ENCODE data around the gene APPBP2. TPM values are rescaled to one million over a fixed set of nuclear protein-coding genes. Genes with fewer than 3 reads are reported as not detected.
A peak's percentile ranks its signal among the peaks of the same experiment; 100 is the strongest.

The APPBP2 gene
- total RNA-seq, 1 donor from 2014 or later = 61.3 TPM

GRCh38 chr17:60447375-60447774 is 78.7 kb downstream of the APPBP2 start:
- Mint-ChIP-seq H3K4me1 (ENCODE audit: low read depth) (no peaks in the 10 kb centered on the region), H3K4me3 (ENCODE audit: low read depth) (no peak overlapping the region), H3K36me3 (ENCODE audit: insufficient read depth) (peaks cover 19% of the 10 kb centered on the region), H3K27me3 (no peaks in the 10 kb centered on the region), H3K27ac (no peak overlapping the region), H3K9me3 (ENCODE audit: low read depth) (no peaks in the 10 kb centered on the region)
- no peak for TF ChIP-seq CTCF (IDR thresholded peaks at IDR 0.05; ENCODE audit: unreplicated experiment)
- no peak for DNase-seq (ENCODE audit: low spot score, unreplicated experiment)

GRCh38 chr17:60445144-60445543 is 80.9 kb downstream of the APPBP2 start:
- no peak for DNase-seq (ENCODE audit: low spot score, unreplicated experiment)
- no peaks in the 10 kb centered on the region for H3K9me3 Mint-ChIP-seq (ENCODE audit: low read depth)
- TF ChIP-seq CTCF (IDR thresholded peaks at IDR 0.05; ENCODE audit: unreplicated experiment) = no peak
- no peaks in the 10 kb centered on the region for H3K27me3 Mint-ChIP-seq
- H3K4me1 Mint-ChIP-seq (ENCODE audit: low read depth) = no peaks in the 10 kb centered on the region
- H3K27ac Mint-ChIP-seq = no peak overlapping the region
- no peak overlapping the region for H3K4me3 Mint-ChIP-seq (ENCODE audit: low read depth)
- H3K36me3 Mint-ChIP-seq (ENCODE audit: insufficient read depth) = peaks cover 14% of the 10 kb centered on the region

- H3K27ac Mint-ChIP-seq = no peak overlapping the region
- H3K4me3 Mint-ChIP-seq (ENCODE audit: low read depth) = no peak overlapping the region
- no peaks in the 10 kb centered on the region for H3K4me1 Mint-ChIP-seq (ENCODE audit: low read depth)
- H3K36me3 Mint-ChIP-seq (ENCODE audit: insufficient read depth) = peaks cover 11% of the 10 kb centered on the region
- DNase-seq (ENCODE audit: low spot score, unreplicated experiment) = no peak
- TF ChIP-seq CTCF (IDR thresholded peaks at IDR 0.05; ENCODE audit: unreplicated experiment) = no peak
- H3K9me3 Mint-ChIP-seq (ENCODE audit: low read depth) = no peaks in the 10 kb centered on the region
- H3K27me3 Mint-ChIP-seq = no peaks in the 10 kb centered on the region
Observed at GRCh38 chr17:60443713-60444112, 82.3 kb downstream of the APPBP2 start.

- H3K9me3 Mint-ChIP-seq (ENCODE audit: low read depth) = no peaks in the 10 kb centered on the region
- peak overlapping the region; percentile 49 for H3K27ac Mint-ChIP-seq
- H3K4me1 Mint-ChIP-seq (ENCODE audit: low read depth) = no peaks in the 10 kb centered on the region
- H3K4me3 Mint-ChIP-seq (ENCODE audit: low read depth) = no peak overlapping the region
- TF ChIP-seq CTCF (IDR thresholded peaks at IDR 0.05; ENCODE audit: unreplicated experiment) = no peak
- peaks cover 5% of the 10 kb centered on the region for H3K36me3 Mint-ChIP-seq (ENCODE audit: insufficient read depth)
- H3K27me3 Mint-ChIP-seq = no peaks in the 10 kb centered on the region
- DNase-seq (ENCODE audit: low spot score, unreplicated experiment) = no peak
Observed at GRCh38 chr17:60442271-60443173, 83.5 kb downstream of the APPBP2 start.

- TF ChIP-seq CTCF (IDR thresholded peaks at IDR 0.05; ENCODE audit: unreplicated experiment) = no peak
- H3K9me3 Mint-ChIP-seq (ENCODE audit: low read depth) = no peaks in the 10 kb centered on the region
- peaks cover 4% of the 10 kb centered on the region for H3K27me3 Mint-ChIP-seq
- H3K4me3 Mint-ChIP-seq (ENCODE audit: low read depth) = no peak overlapping the region
- no peaks in the 10 kb centered on the region for H3K36me3 Mint-ChIP-seq (ENCODE audit: insufficient read depth)
- H3K4me1 Mint-ChIP-seq (ENCODE audit: low read depth) = no peaks in the 10 kb centered on the region
- no peak overlapping the region for H3K27ac Mint-ChIP-seq
- DNase-seq (ENCODE audit: low spot score, unreplicated experiment) = no peak
Observed at GRCh38 chr17:60439501-60439900, 86.5 kb downstream of the APPBP2 start.
